ENCODE measurements around the gene LDLRAD3.

LDLRAD3 gene

DNA sequence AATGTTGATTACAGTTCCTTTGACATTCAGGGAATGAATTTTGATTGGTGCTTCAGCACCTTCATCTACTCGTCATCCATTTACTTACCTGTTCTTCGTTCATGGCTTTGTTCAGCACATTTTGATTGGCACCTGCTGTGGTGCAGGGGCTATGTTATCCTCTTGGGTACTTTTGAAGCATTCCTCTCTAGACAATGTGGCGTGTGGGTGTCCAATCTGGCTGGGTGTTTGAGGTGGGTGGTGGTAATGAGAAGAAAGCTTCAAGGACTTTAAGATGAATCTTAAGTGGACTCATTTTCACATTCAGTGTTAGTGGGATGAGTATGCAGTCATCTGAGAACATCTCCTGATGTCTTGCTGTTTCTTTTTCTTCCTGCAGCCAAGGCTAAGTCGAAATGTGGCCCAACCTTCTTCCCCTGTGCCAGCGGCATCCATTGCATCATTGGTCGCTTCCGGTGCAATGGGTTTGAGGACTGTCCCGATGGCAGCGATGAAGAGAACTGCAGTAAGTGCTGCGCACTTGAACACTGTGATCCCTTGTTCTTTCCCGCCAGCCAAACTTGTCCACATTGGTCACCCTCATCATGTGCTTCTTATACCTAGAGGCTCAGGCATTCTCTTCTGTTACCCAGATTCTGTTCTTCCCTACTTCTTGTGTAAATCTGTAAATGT lies 137.5 kb downstream of the LDLRAD3 start:
- no peak for DNase-seq

DNA sequence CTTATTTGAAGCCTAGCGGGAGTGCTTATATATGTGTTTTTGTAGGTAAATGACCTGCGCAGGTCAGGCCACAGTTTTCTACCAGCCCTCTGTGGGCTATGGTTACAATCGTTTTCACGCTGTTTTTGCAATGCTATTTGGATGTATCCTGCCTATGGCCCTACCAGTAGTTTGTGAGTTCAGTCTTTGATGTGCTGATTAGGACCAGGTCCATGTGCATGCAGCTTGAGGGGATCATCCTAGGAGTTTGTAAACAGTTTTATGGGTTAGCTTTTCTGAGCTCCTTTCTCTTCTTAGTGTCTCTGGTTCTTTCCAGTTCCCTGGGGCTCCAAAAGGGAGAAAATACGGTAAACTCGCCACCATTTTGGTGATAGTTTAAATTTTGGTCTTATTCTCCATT lies 142.5 kb downstream of the LDLRAD3 start:
- no peak for DNase-seq

DNA sequence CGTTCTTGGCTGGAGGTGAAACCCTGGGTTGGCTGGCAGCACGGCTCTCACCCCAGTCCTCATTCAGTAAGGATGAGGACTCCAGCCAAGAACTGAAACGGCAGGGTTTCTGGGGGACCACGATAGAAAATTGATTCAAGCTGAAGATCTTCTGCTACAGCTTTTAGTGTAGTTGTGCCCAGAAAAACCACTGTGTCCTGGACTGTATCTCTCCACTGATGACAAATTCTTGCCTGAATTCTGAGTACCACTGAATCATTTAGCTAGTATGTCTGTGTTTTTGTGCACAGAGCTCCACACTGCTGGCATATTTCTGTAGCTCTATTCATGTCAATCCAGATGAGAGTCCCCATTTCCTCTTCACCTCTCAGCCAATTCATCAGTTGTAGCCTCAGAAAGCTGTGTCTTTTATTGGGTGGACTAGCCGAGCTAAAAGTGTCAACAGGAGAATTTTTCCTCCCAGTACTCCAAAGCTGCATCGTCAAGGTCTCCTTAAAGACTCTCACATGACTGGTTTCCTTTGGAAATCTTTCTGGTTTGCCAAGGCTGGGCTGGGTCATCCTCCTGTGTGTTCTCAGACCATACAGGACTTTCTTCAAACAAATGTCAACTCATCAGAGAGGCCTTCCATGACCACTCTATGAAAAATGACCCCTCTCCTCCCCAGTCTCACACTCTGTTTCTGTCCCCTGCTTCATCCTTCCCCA lies 144.6 kb downstream of the LDLRAD3 start:
- DNase-seq = no peak

DNA sequence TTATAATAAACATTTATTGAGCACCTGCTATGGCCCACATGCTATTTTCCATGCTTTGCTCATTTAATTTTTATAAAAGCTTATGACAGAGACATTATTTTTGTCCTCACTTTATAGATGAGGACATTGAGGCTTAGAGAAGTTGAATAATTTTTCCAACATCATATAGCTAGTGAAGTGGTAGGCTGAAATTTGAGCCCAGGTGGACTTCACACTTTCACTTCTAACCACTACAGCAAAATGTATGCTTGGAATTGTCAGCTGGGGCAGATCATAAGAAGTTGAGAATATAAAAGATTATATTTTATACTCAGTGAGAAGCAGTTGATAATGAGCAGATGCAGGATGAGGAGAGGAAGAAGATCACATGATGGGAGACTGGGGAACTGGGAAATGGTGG lies 146.1 kb downstream of the LDLRAD3 start:
- DNase-seq = no peak

DNA sequence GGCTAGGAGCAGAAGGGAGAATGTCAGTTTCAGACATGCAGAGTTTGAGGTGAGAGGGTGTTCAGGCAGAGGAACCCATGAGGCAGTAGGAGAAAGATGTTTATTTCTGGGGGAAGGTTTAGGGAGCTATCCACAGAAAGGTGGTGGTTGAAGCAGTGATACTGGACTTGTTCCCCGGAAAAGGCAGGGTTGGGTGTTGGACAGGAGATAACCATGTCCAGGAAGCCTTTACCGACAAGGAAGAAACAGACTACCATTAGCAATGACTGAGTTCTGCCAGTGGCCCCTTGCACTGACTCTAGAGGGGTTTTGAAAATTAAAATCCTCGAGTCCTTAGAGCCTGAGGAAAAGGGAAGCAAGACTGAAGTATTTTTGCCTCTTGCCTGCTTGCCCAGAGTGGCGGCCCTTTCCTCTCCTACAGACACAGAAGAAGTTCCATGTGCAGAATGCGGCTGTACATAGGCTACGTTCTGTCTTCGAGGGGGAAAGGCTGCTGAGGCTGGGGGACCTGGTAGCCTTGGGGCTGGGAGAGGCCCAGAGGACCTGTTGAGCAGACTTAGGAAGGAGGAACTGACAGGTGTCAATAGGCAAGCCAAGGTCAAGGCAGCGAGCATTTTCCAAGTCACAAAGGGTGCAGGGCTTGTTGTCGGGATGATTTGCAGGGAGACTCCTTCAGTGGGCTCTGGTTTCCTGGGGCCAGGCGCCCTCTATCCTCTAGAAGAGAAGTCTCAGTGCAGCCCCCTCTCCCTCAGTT lies 146.7 kb downstream of the LDLRAD3 start:
- no peak for DNase-seq

DNA sequence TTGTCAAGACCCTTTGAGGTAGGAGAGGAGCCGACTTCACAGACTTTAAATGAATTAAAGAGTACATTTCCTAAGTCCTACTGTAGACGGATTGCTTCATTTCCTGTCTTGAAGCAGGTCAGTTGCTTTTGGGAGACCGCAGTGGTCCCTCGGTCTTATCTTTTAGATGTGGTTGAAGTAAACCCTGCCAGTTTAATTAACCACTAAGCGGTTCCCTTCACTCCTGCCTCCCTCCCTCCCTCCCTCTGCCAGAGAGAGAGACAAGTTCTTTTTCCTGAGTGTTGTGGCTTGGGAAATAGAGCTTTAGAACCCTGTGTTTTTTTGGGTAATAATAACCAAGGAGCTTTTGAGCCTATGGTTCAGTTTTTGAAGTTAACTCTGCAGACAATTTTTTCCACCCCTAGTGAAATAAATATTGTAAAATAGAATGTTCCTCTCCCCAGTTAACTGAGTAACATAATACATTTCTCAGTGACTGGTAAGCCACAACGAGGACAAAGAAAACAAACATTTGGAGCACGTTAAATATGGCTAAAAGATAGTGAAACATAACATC lies 147.5 kb downstream of the LDLRAD3 start:
- peak; percentile 87 for DNase-seq

DNA sequence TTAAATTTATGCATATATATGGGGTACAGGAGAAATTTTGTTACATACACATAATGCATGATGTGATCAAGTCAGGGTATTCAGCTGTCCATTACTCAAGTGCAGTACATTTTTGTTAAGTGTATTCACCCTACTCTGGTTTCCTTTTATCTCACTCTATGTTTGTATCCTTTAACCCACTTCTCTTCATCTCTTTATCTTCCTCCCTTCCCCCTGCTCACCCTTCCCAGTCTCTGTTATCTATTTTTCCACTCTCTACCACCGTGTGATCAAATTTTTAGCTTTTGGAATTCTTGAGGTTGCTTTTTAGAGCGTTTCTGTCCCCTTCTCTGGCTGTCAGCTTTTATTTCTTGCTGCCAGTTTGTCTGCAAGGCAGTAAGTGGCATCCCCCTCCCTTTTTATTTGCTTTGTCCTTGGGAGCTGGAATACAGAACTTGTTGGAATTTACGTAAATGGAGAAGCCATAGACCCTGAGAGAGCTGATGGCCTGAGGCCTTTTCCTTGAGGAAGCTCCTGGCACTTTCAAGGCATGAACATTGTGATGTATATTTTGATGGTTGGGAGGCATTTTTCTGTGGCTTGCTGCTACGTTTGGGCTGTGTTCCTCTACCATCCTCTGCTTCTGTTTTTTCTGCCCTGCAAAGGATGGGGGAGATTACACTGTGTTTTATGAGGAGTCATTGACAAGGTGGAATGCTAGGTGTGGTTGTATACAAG lies 148.6 kb downstream of the LDLRAD3 start:
- DNase-seq = peak; percentile 78

DNA sequence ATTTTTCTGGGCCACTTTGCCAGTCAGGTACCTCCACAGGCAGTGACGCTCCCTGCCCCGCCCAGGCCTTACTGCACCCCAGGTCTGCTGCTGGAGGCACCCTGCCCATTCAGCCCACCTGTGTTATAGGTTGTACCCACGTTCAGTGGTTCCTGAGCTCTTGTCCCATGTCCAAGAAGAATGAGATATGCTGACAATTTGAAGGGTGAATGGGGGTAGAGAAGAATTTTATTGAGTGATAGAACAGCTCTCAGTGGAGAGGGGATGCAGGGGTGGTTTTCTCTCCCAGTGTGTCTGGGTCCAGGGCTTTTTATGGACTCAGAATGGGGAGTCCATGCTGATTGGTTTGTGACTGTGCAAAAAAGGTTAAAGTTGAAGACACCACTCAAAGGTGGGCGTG lies 149.7 kb downstream of the LDLRAD3 start:
- DNase-seq = no peak

DNA sequence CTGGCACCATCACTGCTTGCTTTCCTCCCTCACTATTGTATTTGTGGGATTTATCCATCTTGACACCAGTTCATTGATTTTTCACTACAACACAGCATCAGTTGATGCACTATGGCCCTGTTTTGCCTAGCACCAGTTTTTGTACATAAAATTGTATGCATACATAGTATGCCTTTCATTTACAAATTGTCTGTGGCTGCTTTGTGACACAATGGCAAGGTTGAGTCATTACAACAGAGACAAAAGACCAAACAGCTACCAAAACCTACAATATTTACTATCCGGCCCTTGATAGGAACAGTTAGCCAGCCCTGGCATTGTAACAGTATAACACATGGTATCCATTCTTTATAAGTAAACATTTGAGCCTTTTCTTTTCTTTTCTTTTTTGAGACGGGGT lies 150.3 kb downstream of the LDLRAD3 start:
- DNase-seq = no peak

DNA sequence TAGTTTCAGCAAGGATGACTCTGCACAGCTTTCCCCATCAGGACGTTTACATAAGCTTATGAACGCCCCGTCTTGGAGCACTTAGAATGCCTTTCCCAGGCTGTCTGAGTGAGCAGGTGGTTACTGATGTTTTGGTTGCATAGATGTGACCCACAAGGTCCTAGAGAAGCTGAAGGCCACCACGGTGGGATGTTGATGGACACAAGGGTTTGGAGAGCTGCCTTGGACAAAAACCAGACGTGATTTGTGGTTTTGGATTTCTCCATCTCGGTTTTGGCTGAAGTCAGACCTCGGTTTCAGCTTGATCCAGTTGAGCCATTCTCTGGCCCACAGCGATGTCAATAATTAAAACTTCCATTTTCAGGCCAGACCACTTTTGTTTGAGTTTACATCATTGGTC lies 151.9 kb downstream of the LDLRAD3 start:
- DNase-seq = no peak

DNA sequence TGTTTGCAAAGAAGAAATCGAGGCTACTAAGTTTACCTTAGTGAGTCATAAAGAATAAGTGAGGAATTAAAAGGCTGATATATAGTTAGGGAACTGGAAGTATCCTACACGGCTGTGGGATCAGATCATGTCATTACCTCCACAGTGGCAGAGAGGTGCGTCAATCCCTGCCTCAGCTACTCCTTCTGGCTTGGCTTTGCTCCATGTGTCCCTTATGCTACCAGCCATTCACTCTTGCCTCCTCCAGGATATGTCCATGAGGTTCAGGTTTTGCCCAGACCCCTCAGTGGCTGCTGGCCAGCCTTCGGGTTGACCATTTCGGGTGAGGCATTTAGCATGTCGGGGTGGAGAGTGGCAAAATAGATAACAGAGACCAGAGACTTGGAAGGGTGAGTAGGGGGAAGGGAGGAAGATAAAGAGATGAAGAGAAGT lies 153.4 kb downstream of the LDLRAD3 start:
- no peak for DNase-seq

DNA sequence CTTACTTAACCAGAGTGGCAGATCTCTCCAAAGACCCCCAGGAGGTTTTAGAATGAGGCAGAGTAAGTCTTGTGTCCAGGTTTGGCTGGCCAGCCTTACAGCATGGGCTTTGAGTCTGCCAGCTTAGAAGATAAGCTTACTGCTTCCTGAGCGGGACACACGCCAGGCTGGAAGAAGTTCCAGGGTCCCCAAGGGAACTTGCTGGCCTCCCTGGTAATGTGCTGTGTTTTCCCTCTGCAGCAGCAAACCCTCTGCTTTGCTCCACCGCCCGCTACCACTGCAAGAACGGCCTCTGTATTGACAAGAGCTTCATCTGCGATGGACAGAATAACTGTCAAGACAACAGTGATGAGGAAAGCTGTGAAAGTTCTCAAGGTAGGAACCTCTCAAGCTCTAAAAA lies 154.2 kb downstream of the LDLRAD3 start:
- DNase-seq = no peak

DNA sequence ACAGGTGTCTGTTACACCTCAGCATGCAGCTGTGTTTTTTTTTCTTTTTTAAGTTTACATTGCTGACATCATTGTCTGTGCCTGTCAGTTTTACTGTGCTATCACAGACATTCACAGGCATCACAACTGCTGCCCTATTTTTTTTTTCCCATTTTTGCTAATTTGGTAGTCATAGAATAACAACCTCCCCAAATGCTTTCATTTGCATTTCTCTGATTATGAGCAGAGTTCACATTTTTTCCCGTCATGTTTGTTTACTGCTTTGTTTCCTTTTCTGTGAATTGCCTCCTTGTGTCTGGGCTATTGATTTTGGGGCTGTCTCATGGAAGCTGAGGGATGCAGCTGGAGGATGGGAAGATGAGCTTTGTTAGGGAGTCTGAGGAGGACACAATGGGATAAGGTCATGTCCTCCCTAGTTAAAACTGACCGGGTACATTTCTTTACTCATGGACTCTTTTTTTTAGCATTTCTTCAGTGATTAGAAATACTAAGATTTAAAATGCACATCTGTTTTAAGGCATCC lies 155.1 kb downstream of the LDLRAD3 start:
- DNase-seq = no peak

DNA sequence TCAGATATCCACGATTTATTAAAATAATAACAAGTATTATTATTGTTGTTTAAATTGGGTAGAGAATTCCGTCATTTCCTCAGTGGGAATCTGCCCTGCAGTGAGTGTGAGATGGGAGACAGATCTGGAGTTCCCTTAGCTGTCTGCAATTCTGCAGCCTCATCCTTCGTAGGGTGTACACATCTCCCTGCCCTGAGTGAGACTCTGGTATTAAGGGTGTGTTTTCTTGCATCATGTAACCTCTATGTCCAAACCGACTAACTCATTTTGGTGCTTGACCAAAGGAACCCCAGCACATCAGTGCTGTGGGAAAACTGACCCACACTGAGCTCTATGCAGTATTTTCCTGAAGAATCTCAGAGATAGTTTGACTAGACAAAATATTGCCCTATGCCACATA lies 157.6 kb downstream of the LDLRAD3 start:
- DNase-seq = no peak

DNA sequence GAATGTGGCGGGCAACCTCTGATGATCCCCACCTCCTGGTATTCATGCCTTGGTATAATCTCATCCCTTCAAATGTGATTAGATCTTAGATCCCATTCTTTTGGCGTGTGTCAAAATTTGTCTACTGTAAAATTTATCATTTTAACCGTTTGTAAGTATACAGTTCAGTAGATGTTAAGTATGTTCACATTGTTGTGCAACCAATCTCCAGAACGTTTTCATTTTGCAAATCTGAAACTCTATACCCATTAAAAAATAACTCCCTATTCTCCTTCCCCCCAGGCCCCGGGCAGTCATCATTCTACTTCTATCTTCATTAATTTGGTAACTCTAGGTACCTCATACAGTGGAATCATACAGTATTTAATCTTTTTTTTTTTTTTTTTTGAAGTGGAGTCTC lies 159.0 kb downstream of the LDLRAD3 start:
- no peak for DNase-seq

DNA sequence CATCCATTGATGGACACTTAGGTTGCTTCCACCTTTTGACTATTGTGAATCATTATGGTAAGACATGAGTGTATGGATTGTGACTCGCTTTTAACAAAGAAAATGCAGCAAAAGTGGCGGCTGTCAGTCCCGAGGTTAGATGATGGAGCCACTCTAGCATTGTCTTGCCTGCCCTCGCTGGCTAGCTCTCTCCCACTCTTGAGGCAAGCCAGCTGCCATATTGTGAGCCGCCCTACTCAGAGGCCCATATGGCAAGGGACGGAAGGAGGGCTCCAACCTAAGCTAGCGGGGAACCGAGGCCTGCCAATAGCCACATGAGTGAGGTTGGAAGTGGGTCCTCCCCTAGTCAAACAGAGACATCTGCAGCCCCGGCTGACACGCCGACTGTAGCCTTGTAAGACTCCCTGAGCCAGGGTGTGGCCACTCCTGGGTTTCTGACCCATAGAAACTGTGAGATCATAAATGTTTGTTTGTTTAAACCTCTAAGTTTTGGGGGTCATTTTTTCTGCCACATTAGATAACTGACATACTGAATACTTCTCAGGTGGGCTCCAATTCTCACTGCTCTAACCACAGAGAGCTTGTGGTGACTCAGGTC lies 160.2 kb downstream of the LDLRAD3 start:
- DNase-seq = no peak

DNA sequence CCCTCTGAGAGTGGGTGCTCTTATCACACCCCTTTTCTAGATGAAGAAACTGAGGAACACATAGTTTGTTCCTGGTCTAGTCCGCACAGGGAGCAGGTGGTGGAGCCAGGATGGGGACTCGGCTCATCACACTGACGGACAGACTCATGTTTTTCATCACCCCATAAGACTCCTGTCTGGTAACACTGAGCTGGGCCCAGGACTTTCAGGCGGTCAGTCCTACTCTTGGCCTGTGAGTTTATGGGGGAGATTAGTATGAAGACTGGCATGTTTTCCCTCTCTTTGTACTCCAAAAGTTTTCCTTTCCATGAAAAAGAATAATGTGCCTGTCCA lies 160.8 kb downstream of the LDLRAD3 start:
- DNase-seq = no peak

DNA sequence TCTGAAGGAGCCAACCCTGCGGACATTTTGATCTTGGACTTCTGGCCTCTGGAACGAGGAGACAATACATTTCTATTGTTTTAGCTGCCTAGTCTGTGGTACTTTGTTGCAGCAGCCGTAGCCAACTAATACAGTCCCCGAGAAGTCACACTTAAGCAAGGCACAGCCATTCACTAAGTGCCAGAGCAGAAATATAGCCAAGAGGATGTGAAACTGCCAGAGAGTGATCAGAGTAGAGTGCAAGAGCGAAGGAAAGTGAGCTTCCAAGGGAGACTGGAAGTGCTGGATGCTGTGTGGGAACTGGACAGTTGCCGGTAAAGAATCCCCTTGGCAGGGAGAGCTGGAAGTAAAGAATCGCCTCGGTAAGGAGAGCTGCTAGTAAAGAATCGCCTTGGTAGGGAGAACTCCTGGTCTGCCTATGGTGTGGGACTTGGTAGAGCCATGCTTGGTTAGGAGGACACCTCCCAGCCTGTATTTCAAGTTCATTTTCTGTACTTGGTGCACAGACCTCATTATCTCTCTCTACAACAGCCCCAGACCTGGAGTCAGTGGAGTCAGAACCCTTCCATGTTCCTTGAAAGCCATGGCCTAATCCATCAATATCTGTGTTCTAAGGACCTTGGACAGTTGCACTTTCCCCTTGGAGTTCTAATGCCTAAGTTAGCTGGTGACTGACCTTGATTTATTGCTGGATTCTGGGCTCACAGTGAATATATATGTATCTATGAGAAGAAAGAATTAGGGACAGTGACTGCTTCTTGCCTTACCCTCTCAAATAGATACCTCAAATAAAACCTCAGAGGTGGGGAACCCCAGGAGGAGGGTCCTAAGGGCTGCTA lies 162.1 kb downstream of the LDLRAD3 start:
- no peak for DNase-seq

DNA sequence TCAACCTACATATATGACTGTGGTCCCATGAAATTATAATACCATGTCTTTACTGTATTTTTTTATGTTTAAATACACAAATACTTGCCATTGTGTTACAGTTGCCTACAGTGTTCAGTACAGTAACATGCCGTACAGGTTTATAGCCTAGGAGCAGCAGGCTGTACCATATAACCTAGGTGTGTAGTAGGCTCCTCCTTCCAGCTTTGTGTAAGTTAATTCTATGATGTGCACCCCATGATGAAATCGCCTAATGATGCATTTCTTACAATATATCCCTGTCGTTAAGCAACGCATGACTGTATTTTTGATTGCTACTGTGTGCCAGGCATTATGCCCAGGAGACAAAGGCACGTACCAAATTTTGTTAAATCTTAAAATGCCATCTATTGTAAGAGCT lies 163.7 kb downstream of the LDLRAD3 start:
- no peak for DNase-seq

DNA sequence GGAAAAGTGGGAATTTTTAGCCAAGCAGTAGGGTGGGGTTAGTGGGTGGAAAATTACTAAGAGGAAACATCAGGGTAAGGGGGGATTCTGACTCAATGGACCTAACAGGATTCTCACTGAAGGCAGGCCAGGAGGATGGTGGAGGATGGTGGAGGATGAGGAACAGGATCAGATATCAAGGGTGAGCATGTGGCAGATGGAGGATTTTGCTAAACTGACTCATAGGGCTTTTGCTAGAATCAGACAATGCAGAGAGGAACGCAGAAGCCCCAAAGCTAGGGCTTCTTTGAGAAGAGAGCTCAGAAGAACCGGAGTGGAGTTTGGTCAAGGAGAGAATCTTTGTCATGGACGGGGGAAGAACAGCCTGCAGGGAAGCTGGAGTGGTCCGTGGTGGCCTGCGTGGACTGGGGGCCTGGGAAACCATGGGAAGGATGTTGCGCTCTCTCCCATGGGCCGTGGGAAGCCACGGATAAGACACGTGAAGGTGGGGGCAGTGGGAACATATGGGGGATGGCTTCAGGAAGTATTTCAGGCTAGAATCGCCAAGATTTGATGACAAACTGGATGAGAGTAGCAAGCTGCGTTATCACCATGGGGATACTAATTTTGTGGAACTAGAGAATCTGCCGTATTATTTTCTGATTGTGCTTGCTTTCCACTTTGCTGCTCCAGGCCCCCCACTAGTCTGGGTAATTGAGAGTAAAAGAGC lies 165.2 kb downstream of the LDLRAD3 start:
- no peak for DNase-seq

DNA sequence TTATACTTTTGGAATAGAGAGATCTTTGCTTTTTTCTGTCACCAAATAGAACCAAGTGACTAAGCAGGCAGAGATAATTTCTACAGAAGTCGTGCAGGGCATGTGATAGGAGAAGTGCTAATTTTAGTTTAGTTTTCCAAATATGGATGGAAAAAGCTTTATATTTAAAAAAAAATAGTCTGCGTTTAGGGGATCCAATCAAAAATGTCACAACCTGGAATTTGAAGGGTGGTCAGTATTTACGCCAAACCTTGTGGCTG lies 165.7 kb downstream of the LDLRAD3 start:
- no peak for DNase-seq

Measured in NCI-H226 (cell line).